HCT116 (cell line): ENCODE measurements around the gene ACOT11. TPM values are rescaled to one million over a fixed set of nuclear protein-coding genes. Genes with fewer than 3 reads are reported as not detected.

ENCODE experiments used
- ATAC-seq: fragments of 200-7000 bp; cut with Tn5 transposase; 2 replicates; pipeline ENCODE4 v1.9.1; 2020; ENCODE audit warnings: mild to moderate bottlenecking, moderate library complexity
- BruUV-seq: library from RNA; stranded (reverse); fragments of 400-500 nt; replicated peaks from 2 replicates; lab custom pipeline; 2021; lab: Mats Ljungman, UMichigan
- CTCF ChIA-PET: fragments of 300-600 bp; sonication (Branson Sonifier 250); formaldehyde crosslinking; loops from one replicate; lab custom pipeline; 2021; ENCODE audit warnings: antibody characterized with exemption; lab: Charles Lee
- POLR2A ChIA-PET: fragments of 300-600, 350-600 bp; sonication (Branson Sonifier 250); formaldehyde crosslinking; loops from one replicate; lab custom pipeline; 2021; ENCODE audit warnings: antibody characterized with exemption; lab: Charles Lee
- RAD21 ChIA-PET, 2 experiments: fragments of 300-600 bp; sonication (Branson Sonifier 250); formaldehyde crosslinking; loops; one replicate each; lab custom pipeline; 2023; ENCODE audit warnings: low total read pairs in 2 of 2; ENCODE audit not compliant: uncharacterized antibody in 2 of 2, unreplicated experiment in 2 of 2, low non-redundant PET in 1 of 2; lab: Charles Lee
- DNase-seq: peaks from one replicate; pipeline ENCODE4 v3.0.0-alpha.2; 2010; ENCODE audit warnings: low read depth, low spot score
- H2AFZ ChIP-seq: fragments of 200-600 bp; shearing (Covaris generic), sonication (generic); 2 replicates; pipeline ENCODE4 v1.6.1; 2017; ENCODE audit warnings: low read depth, mixed run types, mixed read lengths, antibody characterized with exemption, low read length; ENCODE audit not compliant: poor library complexity, severe bottlenecking
- H3K27ac ChIP-seq: 2 replicates; pipeline ENCODE4 v1.5.1; 2012; ENCODE audit warnings: low read depth, low read length
- H3K27me3 ChIP-seq: fragments of 200-600 bp; sonication (generic); 2 replicates; pipeline ENCODE4 v1.6.1; 2016; ENCODE audit warnings: mixed run types, low read length, mixed read lengths; ENCODE audit not compliant: insufficient read depth
- H3K36me3 ChIP-seq, 2 experiments: fragments of 200-500 bp in 1 of 2; fragments of 200-600 bp in 1 of 2; sonication (Bioruptor generic) in 1 of 2; sonication (generic) in 1 of 2; 2 replicates each; pipeline versions ENCODE4 v1.5.1 to v1.6.1; 2014 to 2016; ENCODE audit warnings: low read length in 2 of 2, inconsistent platforms in 1 of 2, mixed read lengths in 1 of 2, mixed run types in 1 of 2; ENCODE audit not compliant: insufficient read depth in 2 of 2, control insufficient read depth in 1 of 2
- H3K4me1 ChIP-seq, 2 experiments: fragments of 200-600 bp in 1 of 2; sonication (generic) in 1 of 2; 2 replicates each; pipeline versions ENCODE4 v1.5.1 to v1.6.1; 2012 to 2017; ENCODE audit warnings: low read length in 2 of 2, inconsistent platforms in 1 of 2, mild to moderate bottlenecking in 1 of 2, mixed read lengths in 1 of 2, mixed run types in 1 of 2, moderate library complexity in 1 of 2; ENCODE audit not compliant: insufficient read depth in 2 of 2, control insufficient read depth in 1 of 2
- H3K4me2 ChIP-seq: fragments of 200-600 bp; sonication (generic); 2 replicates; pipeline ENCODE4 v1.6.1; 2017; ENCODE audit warnings: mixed run types, low read length, mixed read lengths
- H3K4me3 ChIP-seq, 2 experiments: fragments of 200-600 bp in 1 of 2; sonication (generic) in 1 of 2; replicated peaks in 1 of 2; 2 replicates each; pipeline ENCODE4 v1.5.1; 2011 to 2016; ENCODE audit warnings: low read length in 2 of 2, control low read depth in 1 of 2, low read depth in 1 of 2, mild to moderate bottlenecking in 1 of 2, mixed read lengths in 1 of 2, mixed run types in 1 of 2
- H3K79me2 ChIP-seq: fragments of 200-600 bp; sonication (generic); 2 replicates; pipeline ENCODE4 v1.6.1; 2017; ENCODE audit warnings: mild to moderate bottlenecking, mixed run types, low read length, moderate library complexity, mixed read lengths; ENCODE audit not compliant: insufficient read depth
- H3K9ac ChIP-seq: fragments of 200-600 bp; sonication (generic); 2 replicates; pipeline ENCODE4 v1.6.1; 2016; ENCODE audit warnings: low read length, mixed read lengths
- H3K9me2 ChIP-seq: fragments of 200-600 bp; sonication (generic), shearing (Covaris generic); 2 replicates; pipeline ENCODE4 v1.6.1; 2017; ENCODE audit warnings: mixed run types, mild to moderate bottlenecking, moderate library complexity; ENCODE audit not compliant: insufficient read depth
- H3K9me3 ChIP-seq, 2 experiments: fragments of 200-500 bp in 1 of 2; fragments of 200-600 bp in 1 of 2; sonication (Bioruptor generic) in 1 of 2; sonication (generic) in 1 of 2; 2 replicates each; pipeline ENCODE4 v1.6.1; 2014 to 2017; ENCODE audit warnings: low read length in 2 of 2, mixed read lengths in 2 of 2, inconsistent platforms in 1 of 2, low read depth in 1 of 2, mild to moderate bottlenecking in 1 of 2, mixed run types in 1 of 2, moderate library complexity in 1 of 2; ENCODE audit not compliant: control insufficient read depth in 1 of 2, insufficient read depth in 1 of 2
- H4K20me1 ChIP-seq: fragments of 200-600 bp; sonication (generic), shearing (Covaris generic); 2 replicates; pipeline ENCODE4 v1.6.1; 2017; ENCODE audit warnings: mixed run types, mild to moderate bottlenecking, moderate library complexity; ENCODE audit not compliant: insufficient read depth
- ATF3 ChIP-seq: IDR thresholded peaks from 2 replicates; pipeline ENCODE4 v1.6.1; 2012
- CEBPB ChIP-seq: IDR thresholded peaks from 2 replicates; pipeline ENCODE4 v1.6.1; 2012; ENCODE audit warnings: low read depth
- EGR1 ChIP-seq: IDR thresholded peaks from 2 replicates; pipeline ENCODE4 v1.6.1; 2012; ENCODE audit warnings: low read depth
- ELF1 ChIP-seq: IDR thresholded peaks from 2 replicates; pipeline ENCODE4 v1.6.1; 2012; ENCODE audit warnings: low read depth, borderline replicate concordance
- EZH2phosphoT487 ChIP-seq: fragments of 200-600 bp; IDR thresholded peaks from 2 replicates; pipeline ENCODE4 v1.6.1; 2018; ENCODE audit warnings: antibody characterized with exemption, borderline replicate concordance
- FOSL1 ChIP-seq: IDR thresholded peaks from 2 replicates; pipeline ENCODE4 v1.6.1; 2012; ENCODE audit warnings: low read depth
- JUND ChIP-seq: IDR thresholded peaks from 2 replicates; pipeline ENCODE4 v1.6.1; 2012
- POLR2AphosphoS5 ChIP-seq: IDR thresholded peaks from 2 replicates; pipeline ENCODE4 v1.6.1; 2011; ENCODE audit warnings: mild to moderate bottlenecking, low read depth, low read length, moderate library complexity
- TCF7L2 ChIP-seq: IDR thresholded peaks from 2 replicates; pipeline ENCODE4 v1.7.0; 2011; ENCODE audit warnings: borderline replicate concordance, inconsistent platforms; ENCODE audit not compliant: insufficient read depth, insufficient read length; ENCODE audit errors: extremely low read depth
- ZBTB33 ChIP-seq: IDR thresholded peaks from 2 replicates; pipeline ENCODE4 v1.6.1; 2011; ENCODE audit warnings: mild to moderate bottlenecking, low read length, moderate library complexity; ENCODE audit not compliant: insufficient replicate concordance; ENCODE audit errors: extremely low read depth
- ZNF274 ChIP-seq: fragments of 200-500 bp; sonication (Bioruptor generic); IDR thresholded peaks from 2 replicates; pipeline ENCODE4 v1.6.1; 2014; ENCODE audit warnings: mild to moderate bottlenecking, low read depth, low read length, inconsistent platforms
- intact Hi-C: fragments of 100-400 bp; cut with micrococcal nuclease; formaldehyde crosslinking; loops from 2 replicates; pipeline ENCODE4 v1.10.0; 2022
- total RNA-seq: library from RNA; stranded (reverse); gene quantifications from one replicate; pipeline ENCODE4 v1.2.1, GENCODE V29; 2021; ENCODE audit not compliant: unreplicated experiment
- TF ChIP-seq, protein P1 (sequence below), 3 experiments: fragments of 200-600 bp in 1 of 3; sonication (generic) in 1 of 3; IDR thresholded peaks in 2 of 3; conservative IDR thresholded peaks in 1 of 3; 2 replicates each; pipeline ENCODE4 v1.5.1; 2012 to 2017; ENCODE audit warnings: low read depth in 2 of 3, low read length in 2 of 3, antibody characterized with exemption in 1 of 3, borderline replicate concordance in 1 of 3, control low read depth in 1 of 3, mild to moderate bottlenecking in 1 of 3, mixed read lengths in 1 of 3, mixed run types in 1 of 3, moderate library complexity in 1 of 3; ENCODE audit not compliant: insufficient read depth in 1 of 3

The ACOT11 gene
- total RNA-seq, 1 experiment from 2014 or later: 31.1 TPM

DNA sequence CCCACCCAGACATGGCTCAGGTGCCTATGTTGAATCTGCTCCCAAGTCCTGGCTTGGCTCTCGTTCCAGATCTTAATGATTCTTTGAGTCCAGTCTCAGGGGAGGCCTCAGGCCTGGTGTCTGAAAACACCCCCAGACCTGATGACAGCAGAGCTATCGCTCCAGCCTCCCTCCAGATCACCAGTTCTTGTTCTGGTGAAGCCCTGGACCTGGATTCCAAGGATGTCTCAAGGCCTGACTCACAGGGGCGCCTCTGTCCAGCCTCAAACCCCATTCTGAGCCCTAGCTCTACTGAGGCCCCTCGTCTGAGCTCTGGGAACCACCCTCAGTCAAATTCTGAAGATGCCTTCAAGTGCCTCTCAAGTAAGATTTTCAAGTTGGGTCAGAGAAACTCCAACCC lies 105.0 kb downstream of the ACOT11 start:
- CTCF ChIA-PET: no interaction called here

More for the DNA sequence above, 105.0 kb downstream of the ACOT11 start:
- RAD21 ChIA-PET: no interaction called here
- Histone ChIP-seq H3K27ac (no peak overlapping the region), H3K9me2 (no peaks in the 10 kb centered on the region), H3K27me3 (no peaks in the 10 kb centered on the region), H3K9ac (no peak overlapping the region), H3K9me3 (0 out of 4 replicates have a peak, but pooled peaks cover 0 to 2% of the 10 kb centered on the region in 2 experiments), H3K36me3 (no peaks in the 10 kb centered on the region), H3K4me1 (no peaks in the 10 kb centered on the region), H3K4me3 (no peak overlapping the region), H4K20me1 (no peaks in the 10 kb centered on the region), H3K4me2 (no peak overlapping the region), H3K79me2 (no peaks in the 10 kb centered on the region), H2AFZ (no peak overlapping the region)
- DNase-seq: no peak
- no TSS peak for BruUV-seq
- intact Hi-C loops: no loop called here
- no peak for ATAC-seq
- TF ChIP-seq TCF7L2: no peak
- no peak for TF ChIP-seq EGR1
- TF ChIP-seq POLR2AphosphoS5: no peak
- no peak for TF ChIP-seq CEBPB
- no peak for TF ChIP-seq JUND
- TF ChIP-seq, protein P1, sequence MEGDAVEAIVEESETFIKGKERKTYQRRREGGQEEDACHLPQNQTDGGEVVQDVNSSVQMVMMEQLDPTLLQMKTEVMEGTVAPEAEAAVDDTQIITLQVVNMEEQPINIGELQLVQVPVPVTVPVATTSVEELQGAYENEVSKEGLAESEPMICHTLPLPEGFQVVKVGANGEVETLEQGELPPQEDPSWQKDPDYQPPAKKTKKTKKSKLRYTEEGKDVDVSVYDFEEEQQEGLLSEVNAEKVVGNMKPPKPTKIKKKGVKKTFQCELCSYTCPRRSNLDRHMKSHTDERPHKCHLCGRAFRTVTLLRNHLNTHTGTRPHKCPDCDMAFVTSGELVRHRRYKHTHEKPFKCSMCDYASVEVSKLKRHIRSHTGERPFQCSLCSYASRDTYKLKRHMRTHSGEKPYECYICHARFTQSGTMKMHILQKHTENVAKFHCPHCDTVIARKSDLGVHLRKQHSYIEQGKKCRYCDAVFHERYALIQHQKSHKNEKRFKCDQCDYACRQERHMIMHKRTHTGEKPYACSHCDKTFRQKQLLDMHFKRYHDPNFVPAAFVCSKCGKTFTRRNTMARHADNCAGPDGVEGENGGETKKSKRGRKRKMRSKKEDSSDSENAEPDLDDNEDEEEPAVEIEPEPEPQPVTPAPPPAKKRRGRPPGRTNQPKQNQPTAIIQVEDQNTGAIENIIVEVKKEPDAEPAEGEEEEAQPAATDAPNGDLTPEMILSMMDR (IDR thresholded peaks at IDR 0.05 in 2 of 3, conservative IDR thresholded peaks at IDR 0.05 in 1 of 3; ENCODE audit: borderline replicate concordance in 1 of 3, insufficient read depth in 1 of 3, low read depth in 2 of 3, low read length in 2 of 3): no peak
- no peak for TF ChIP-seq EZH2phosphoT487
- no peak for TF ChIP-seq ELF1
- TF ChIP-seq FOSL1: no peak
- no peak for TF ChIP-seq ZNF274
- TF ChIP-seq ZBTB33: no peak
- no peak for TF ChIP-seq ATF3
- POLR2A ChIA-PET: no interaction called here
